KMS-11 (cell line): ENCODE data around the gene PKN1.

Experiments used
- H2AFZ ChIP-seq: fragments of 200-600 bp; sonication (generic); 2 replicates; pipeline ENCODE4 v1.6.1; 2016; ENCODE audit warnings: antibody characterized with exemption, mixed run types, low read depth
- H3K27ac ChIP-seq: fragments of 200-600 bp; sonication (generic); 2 replicates; pipeline ENCODE4 v1.6.1; 2016; ENCODE audit warnings: mild to moderate bottlenecking, mixed run types
- H3K27me3 ChIP-seq: fragments of 200-600 bp; sonication (generic); 2 replicates; pipeline ENCODE4 v1.6.1; 2017; ENCODE audit warnings: mild to moderate bottlenecking, low read depth, mixed run types, moderate library complexity; ENCODE audit not compliant: insufficient read depth
- H3K36me3 ChIP-seq: fragments of 200-600 bp; sonication (generic); 2 replicates; pipeline ENCODE4 v1.6.1; 2017; ENCODE audit warnings: mild to moderate bottlenecking, mixed run types; ENCODE audit not compliant: insufficient read depth
- H3K4me1 ChIP-seq: fragments of 200-600 bp; sonication (generic); 2 replicates; pipeline ENCODE4 v1.6.1; 2016; ENCODE audit warnings: mild to moderate bottlenecking, low read depth, mixed run types; ENCODE audit not compliant: poor library complexity, severe bottlenecking
- H3K4me2 ChIP-seq: fragments of 200-600 bp; sonication (generic); 2 replicates; pipeline ENCODE4 v1.7.0; 2016; ENCODE audit warnings: mild to moderate bottlenecking, mixed run types
- H3K4me3 ChIP-seq: fragments of 200-600 bp; sonication (generic); IDR thresholded peaks from 2 replicates; pipeline ENCODE4 v1.6.1; 2017; ENCODE audit warnings: low read depth, low read length, mixed read lengths; ENCODE audit not compliant: insufficient read depth
- H3K79me2 ChIP-seq: fragments of 200-600 bp; sonication (generic); 2 replicates; pipeline ENCODE4 v1.6.1; 2016; ENCODE audit warnings: low read depth, mixed run types; ENCODE audit not compliant: insufficient read depth
- H3K9ac ChIP-seq: fragments of 200-600 bp; sonication (generic); 2 replicates; pipeline ENCODE4 v1.6.1; 2016; ENCODE audit warnings: mild to moderate bottlenecking, mixed run types
- H4K20me1 ChIP-seq: fragments of 200-600 bp; sonication (generic); 2 replicates; pipeline ENCODE4 v1.6.1; 2016; ENCODE audit warnings: mild to moderate bottlenecking, mixed run types; ENCODE audit not compliant: insufficient read depth
- CTCF ChIP-seq: fragments of 200-600 bp; sonication (generic); conservative IDR thresholded peaks from 2 replicates; pipeline ENCODE4 v1.6.1; 2017; ENCODE audit warnings: low read depth, mild to moderate bottlenecking, antibody characterized with exemption, low read length, moderate library complexity, mixed read lengths

Gene PKN1

GRCh38 chr19:14516746-14517438 lies 83.8 kb downstream of the PKN1 start:
- TF ChIP-seq CTCF, result no peak
- Histone ChIP-seq H3K79me2 (peaks cover 23% of the 10 kb centered on the region), H2AFZ (no peak overlapping the region), H3K27me3 (no peaks in the 10 kb centered on the region), H3K4me1 (peaks cover 22% of the 10 kb centered on the region), H3K4me2 (peak overlapping the region; percentile 79), H3K27ac (peak overlapping the region; percentile 21; the same call in 1 of the 2 replicates), H4K20me1 (peaks cover 17% of the 10 kb centered on the region; the same call in 1 of the 2 replicates), H3K9ac (peak overlapping the region; percentile 77; the same call in 1 of the 2 replicates), H3K36me3 (peaks cover 10% of the 10 kb centered on the region; the same call in 1 of the 2 replicates), H3K4me3 (no peak overlapping the region)

- peak overlapping the region; percentile 77 for H3K9ac ChIP-seq
- H3K36me3 ChIP-seq, result peaks cover 10% of the 10 kb centered on the region; the same call in 1 of the 2 replicates
- no peaks in the 10 kb centered on the region for H3K27me3 ChIP-seq
- peaks cover 23% of the 10 kb centered on the region for H3K79me2 ChIP-seq
- no peak for TF ChIP-seq CTCF
- H4K20me1 ChIP-seq, result peaks cover 17% of the 10 kb centered on the region; the same call in 1 of the 2 replicates
- H2AFZ ChIP-seq, result peak overlapping the region; percentile 52
- H3K4me3 ChIP-seq, result no peak overlapping the region
- peak overlapping the region; percentile 79 for H3K4me2 ChIP-seq
- H3K27ac ChIP-seq, result peak overlapping the region; percentile 21; the same call in 1 of the 2 replicates
- H3K4me1 ChIP-seq, result peaks cover 22% of the 10 kb centered on the region
Measured at GRCh38 chr19:14517446-14517839, 84.3 kb downstream of the PKN1 start.

GRCh38 chr19:14517840-14518505 lies 84.9 kb downstream of the PKN1 start, which contains the start of gene DNAJB1:
Gene DNAJB1 (minus strand): TSS chr19:14518397. CDS start chr19:14518349, 48 bp downstream.
- H3K27ac ChIP-seq, result peak within 1 kb of the TSS; percentile 66
- no peak for TF ChIP-seq CTCF
- H3K79me2 ChIP-seq, result peaks cover 23% of the 10 kb centered on the region
- no peaks in the 10 kb centered on the region for H3K27me3 ChIP-seq
- peak within 1 kb of the TSS; percentile 80 for H2AFZ ChIP-seq
- peaks cover 17% of the 10 kb centered on the region; the same call in 1 of the 2 replicates for H4K20me1 ChIP-seq
- H3K9ac ChIP-seq, result peak within 1 kb of the TSS; percentile 77
- peak within 1 kb of the TSS; percentile 79 for H3K4me2 ChIP-seq
- H3K36me3 ChIP-seq, result peaks cover 10% of the 10 kb centered on the region; the same call in 1 of the 2 replicates
- no peak within 1 kb of the TSS for H3K4me3 ChIP-seq
- H3K4me1 ChIP-seq, result peaks cover 22% of the 10 kb centered on the region

GRCh38 chr19:14519245-14519859 lies 86.2 kb downstream of the PKN1 start:
- Histone ChIP-seq H2AFZ (no peak overlapping the region), H3K4me1 (peaks cover 22% of the 10 kb centered on the region), H3K9ac (no peak overlapping the region), H3K27me3 (no peaks in the 10 kb centered on the region), H3K4me3 (no peak overlapping the region), H3K36me3 (peaks cover 10% of the 10 kb centered on the region; the same call in 1 of the 2 replicates), H4K20me1 (peaks cover 17% of the 10 kb centered on the region; the same call in 1 of the 2 replicates), H3K4me2 (peak overlapping the region; percentile 48), H3K27ac (no peak overlapping the region), H3K79me2 (peaks cover 23% of the 10 kb centered on the region)
- no peak for TF ChIP-seq CTCF
